ENCODE data around the gene TTN. TPM values are rescaled to one million over a fixed set of nuclear protein-coding genes. Genes with fewer than 3 reads are reported as not detected.

TTN gene
- total and polyA plus RNA-seq, 10 of the 15 experiments (the other 5 are each of a cell fraction or from before 2014, with no cell fraction given): 0.15 to 9.0 (median 1.8) TPM

DNA sequence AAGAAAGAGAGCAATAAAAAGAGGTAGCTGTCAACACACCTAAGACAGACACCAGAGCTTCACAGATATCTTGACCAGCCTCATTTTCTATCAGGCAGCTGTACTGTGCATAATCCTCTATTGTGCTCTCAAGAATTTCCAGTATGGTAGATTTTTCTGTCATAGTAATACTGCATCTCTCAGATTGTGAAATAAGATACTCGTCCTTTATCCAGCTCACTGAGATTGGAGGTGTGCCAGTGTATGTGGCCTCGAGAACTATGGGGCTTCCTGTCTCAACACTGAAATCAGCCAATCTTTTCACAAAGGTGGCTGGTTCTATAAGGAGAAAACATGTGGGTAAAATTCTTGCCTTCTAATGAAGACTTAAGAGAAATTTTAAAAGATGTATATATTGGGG, 88.9 kb downstream of the TTN start (continued):
- TF ChIP-seq, protein P1, sequence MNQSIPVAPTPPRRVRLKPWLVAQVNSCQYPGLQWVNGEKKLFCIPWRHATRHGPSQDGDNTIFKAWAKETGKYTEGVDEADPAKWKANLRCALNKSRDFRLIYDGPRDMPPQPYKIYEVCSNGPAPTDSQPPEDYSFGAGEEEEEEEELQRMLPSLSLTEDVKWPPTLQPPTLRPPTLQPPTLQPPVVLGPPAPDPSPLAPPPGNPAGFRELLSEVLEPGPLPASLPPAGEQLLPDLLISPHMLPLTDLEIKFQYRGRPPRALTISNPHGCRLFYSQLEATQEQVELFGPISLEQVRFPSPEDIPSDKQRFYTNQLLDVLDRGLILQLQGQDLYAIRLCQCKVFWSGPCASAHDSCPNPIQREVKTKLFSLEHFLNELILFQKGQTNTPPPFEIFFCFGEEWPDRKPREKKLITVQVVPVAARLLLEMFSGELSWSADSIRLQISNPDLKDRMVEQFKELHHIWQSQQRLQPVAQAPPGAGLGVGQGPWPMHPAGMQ (IDR thresholded peaks at IDR 0.05; ENCODE audit: borderline replicate concordance): no peak
- TF ChIP-seq POLR2AphosphoS2 (IDR thresholded peaks at IDR 0.05; ENCODE audit: low read depth, low read length) (no peak), DPF2 (IDR thresholded peaks at IDR 0.05) (no peak), BACH1 (IDR thresholded peaks at IDR 0.05; ENCODE audit: borderline replicate concordance) (no peak)
- TF ChIP-seq, protein P2, sequence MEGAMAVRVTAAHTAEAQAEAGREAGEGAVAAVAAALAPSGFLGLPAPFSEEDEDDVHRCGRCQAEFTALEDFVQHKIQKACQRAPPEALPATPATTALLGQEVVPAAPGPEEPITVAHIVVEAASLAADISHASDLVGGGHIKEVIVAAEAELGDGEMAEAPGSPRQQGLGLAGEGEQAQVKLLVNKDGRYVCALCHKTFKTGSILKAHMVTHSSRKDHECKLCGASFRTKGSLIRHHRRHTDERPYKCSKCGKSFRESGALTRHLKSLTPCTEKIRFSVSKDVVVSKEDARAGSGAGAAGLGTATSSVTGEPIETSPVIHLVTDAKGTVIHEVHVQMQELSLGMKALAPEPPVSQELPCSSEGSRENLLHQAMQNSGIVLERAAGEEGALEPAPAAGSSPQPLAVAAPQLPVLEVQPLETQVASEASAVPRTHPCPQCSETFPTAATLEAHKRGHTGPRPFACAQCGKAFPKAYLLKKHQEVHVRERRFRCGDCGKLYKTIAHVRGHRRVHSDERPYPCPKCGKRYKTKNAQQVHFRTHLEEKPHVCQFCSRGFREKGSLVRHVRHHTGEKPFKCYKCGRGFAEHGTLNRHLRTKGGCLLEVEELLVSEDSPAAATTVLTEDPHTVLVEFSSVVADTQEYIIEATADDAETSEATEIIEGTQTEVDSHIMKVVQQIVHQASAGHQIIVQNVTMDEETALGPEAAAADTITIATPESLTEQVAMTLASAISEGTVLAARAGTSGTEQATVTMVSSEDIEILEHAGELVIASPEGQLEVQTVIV (IDR thresholded peaks at IDR 0.05; ENCODE audit: borderline replicate concordance, partially characterized antibody): no peak

DNA sequence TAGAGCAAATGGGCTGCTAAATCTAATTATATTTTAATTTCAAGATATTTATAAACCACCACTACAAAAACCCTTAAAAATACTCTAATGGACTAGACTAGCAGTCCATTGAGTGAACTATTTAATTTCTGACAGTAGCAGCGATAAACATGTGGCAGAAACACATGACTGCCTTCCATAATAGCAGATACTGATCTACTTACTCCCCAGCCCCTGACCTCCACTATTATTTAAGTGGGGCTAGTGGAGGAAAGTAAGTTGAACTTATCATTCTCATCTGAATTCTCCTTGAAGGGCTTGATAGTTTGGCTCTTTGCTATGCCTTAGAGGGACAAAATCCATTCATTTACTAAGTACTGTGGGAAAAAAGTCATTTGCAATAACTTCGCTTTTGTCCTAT, 90.8 kb downstream of the TTN start:
- no peaks in the 10 kb centered on the region for H3K4me1 ChIP-seq (ENCODE audit: control insufficient read depth, insufficient read depth, low read length)
- 70% methylated on average over 2 of the region's 2 CpGs for WGBS (ENCODE audit: insufficient coverage, insufficient replicate concordance, low lambda C conversion rate, missing lambda C conversion rate)
- H3K9ac ChIP-seq (ENCODE audit: control insufficient read depth, insufficient read depth, low read length): no peak overlapping the region
- H2AFZ ChIP-seq (ENCODE audit: control insufficient read depth, low read depth, low read length): no peak overlapping the region
- no peaks in the 10 kb centered on the region for H3K27me3 ChIP-seq (replicated peaks in 1 of 2; ENCODE audit: control insufficient read depth in 2 of 2, insufficient read depth in 2 of 2, low read length in 1 of 2)
- H3K27ac ChIP-seq (ENCODE audit: control insufficient read depth, insufficient read depth): no peak overlapping the region
- RAD21 ChIA-PET (ENCODE audit: unreplicated experiment): no interaction called here
- FAIRE-seq (no peak), DNase-seq (ENCODE audit: low read depth, low spot score) (no peak), ATAC-seq (no peak)
- no peaks in the 10 kb centered on the region for H3K36me3 ChIP-seq (ENCODE audit: control insufficient read depth in 2 of 2, insufficient read depth in 2 of 2, low read length in 1 of 2)
- H3K4me2 ChIP-seq (ENCODE audit: control insufficient read depth, insufficient read depth): no peak overlapping the region
- in situ Hi-C loops (cut with MboI) (no loop called here), intact Hi-C loops (cut with micrococcal nuclease; ENCODE audit: unreplicated experiment) (no loop called here)
- TF ChIP-seq, protein P3, sequence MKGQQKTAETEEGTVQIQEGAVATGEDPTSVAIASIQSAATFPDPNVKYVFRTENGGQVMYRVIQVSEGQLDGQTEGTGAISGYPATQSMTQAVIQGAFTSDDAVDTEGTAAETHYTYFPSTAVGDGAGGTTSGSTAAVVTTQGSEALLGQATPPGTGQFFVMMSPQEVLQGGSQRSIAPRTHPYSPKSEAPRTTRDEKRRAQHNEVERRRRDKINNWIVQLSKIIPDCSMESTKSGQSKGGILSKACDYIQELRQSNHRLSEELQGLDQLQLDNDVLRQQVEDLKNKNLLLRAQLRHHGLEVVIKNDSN (IDR thresholded peaks at IDR 0.05; ENCODE audit: borderline replicate concordance, extremely low read length, insufficient read depth, low read depth, low read length): no peak
- TF ChIP-seq SP1 (IDR thresholded peaks at IDR 0.05; ENCODE audit: low read depth, low read length) (no peak), SPI1 (IDR thresholded peaks at IDR 0.05; ENCODE audit: borderline replicate concordance, insufficient read depth, low read depth, low read length) (no peak), CHD1 (IDR thresholded peaks at IDR 0.05; ENCODE audit: low read depth, low read length) (no peak), ZZZ3 (IDR thresholded peaks at IDR 0.05; ENCODE audit: control insufficient read depth, insufficient read length, low read depth) (no peak), PAX5 (IDR thresholded peaks at IDR 0.05; ENCODE audit: borderline replicate concordance, low read depth, low read length) (no peak), ATF7 (IDR thresholded peaks at IDR 0.05; ENCODE audit: low read depth) (no peak), RAD21 (IDR thresholded peaks at IDR 0.05; ENCODE audit: insufficient read depth, low read depth, low read length) (no peak), SUPT20H (IDR thresholded peaks at IDR 0.05; ENCODE audit: borderline replicate concordance, control insufficient read depth, low read depth, low read length) (no peak)
- TF ChIP-seq, protein P4, sequence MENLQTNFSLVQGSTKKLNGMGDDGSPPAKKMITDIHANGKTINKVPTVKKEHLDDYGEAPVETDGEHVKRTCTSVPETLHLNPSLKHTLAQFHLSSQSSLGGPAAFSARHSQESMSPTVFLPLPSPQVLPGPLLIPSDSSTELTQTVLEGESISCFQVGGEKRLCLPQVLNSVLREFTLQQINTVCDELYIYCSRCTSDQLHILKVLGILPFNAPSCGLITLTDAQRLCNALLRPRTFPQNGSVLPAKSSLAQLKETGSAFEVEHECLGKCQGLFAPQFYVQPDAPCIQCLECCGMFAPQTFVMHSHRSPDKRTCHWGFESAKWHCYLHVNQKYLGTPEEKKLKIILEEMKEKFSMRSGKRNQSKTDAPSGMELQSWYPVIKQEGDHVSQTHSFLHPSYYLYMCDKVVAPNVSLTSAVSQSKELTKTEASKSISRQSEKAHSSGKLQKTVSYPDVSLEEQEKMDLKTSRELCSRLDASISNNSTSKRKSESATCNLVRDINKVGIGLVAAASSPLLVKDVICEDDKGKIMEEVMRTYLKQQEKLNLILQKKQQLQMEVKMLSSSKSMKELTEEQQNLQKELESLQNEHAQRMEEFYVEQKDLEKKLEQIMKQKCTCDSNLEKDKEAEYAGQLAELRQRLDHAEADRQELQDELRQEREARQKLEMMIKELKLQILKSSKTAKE (IDR thresholded peaks at IDR 0.05; ENCODE audit: low read depth, poor library complexity, severe bottlenecking): no peak
- POLR2A ChIA-PET: no interaction called here
- no TSS peak for BruUV-seq (replicated peaks)
- no peaks in the 10 kb centered on the region for H4K20me1 ChIP-seq (ENCODE audit: control insufficient read depth, insufficient read depth)
- CTCF ChIA-PET: interaction anchor here (2.5 kb wide), 1 partner anchor 16 kb away, joined by 8 read pairs; no protein-coding TSS in a partner anchor
- SMC1A ChIA-PET (ENCODE audit: uncharacterized antibody, unreplicated experiment): no interaction called here
- H3K4me3 ChIP-seq: no peak overlapping the region
- no peaks in the 10 kb centered on the region for H3K79me2 ChIP-seq (ENCODE audit: control insufficient read depth, insufficient read depth, low read length)
- H3K9me3 ChIP-seq (replicated peaks; ENCODE audit: control insufficient read depth, insufficient read depth, low read length): no peaks in the 10 kb centered on the region

All from GM12878 (cell line).